OCI-LY1 (cell line): ENCODE data around the gene AMHR2.
"Not testable (repeated sequence)": the region's sequence is repeated elsewhere in the genome, so short reads cannot be mapped to it uniquely, and the experiment has no call there.

Experiments used
- H2AFZ ChIP-seq: fragments of 200-600 bp; sonication (generic), shearing (Covaris generic); 2 replicates; pipeline ENCODE4 v1.6.0; 2014; ENCODE audit warnings: antibody characterized with exemption, mild to moderate bottlenecking, low read length
- H3F3A ChIP-seq: fragments of 200-600 bp; sonication (generic), shearing (Covaris generic); 2 replicates; pipeline ENCODE4 v1.6.0; 2014; ENCODE audit warnings: mild to moderate bottlenecking, antibody characterized with exemption, low read length, moderate library complexity; ENCODE audit not compliant: insufficient read depth
- H3K27ac ChIP-seq: fragments of 200-600 bp; sonication (generic); 2 replicates; pipeline ENCODE4 v1.5.1; 2014; ENCODE audit warnings: low read length, mixed run types, mild to moderate bottlenecking, low read depth; ENCODE audit not compliant: poor library complexity, severe bottlenecking
- H3K27me3 ChIP-seq: fragments of 200-600 bp; sonication (generic); 2 replicates; pipeline ENCODE4 v1.6.0; 2014; ENCODE audit warnings: antibody characterized with exemption, mild to moderate bottlenecking, low read length, moderate library complexity; ENCODE audit not compliant: insufficient read depth
- H3K36me3 ChIP-seq: fragments of 200-600 bp; sonication (generic); 2 replicates; pipeline ENCODE4 v1.6.1; 2014; ENCODE audit warnings: mild to moderate bottlenecking, antibody characterized with exemption, low read length, moderate library complexity, mixed read lengths; ENCODE audit not compliant: insufficient read depth
- H3K4me1 ChIP-seq: fragments of 200-600 bp; sonication (generic); 2 replicates; pipeline ENCODE4 v1.5.1; 2014; ENCODE audit warnings: mild to moderate bottlenecking, low read length, moderate library complexity; ENCODE audit not compliant: insufficient read depth, severe bottlenecking
- H3K4me2 ChIP-seq: fragments of 200-600 bp; sonication (generic), shearing (Covaris generic); 2 replicates; pipeline ENCODE4 v1.6.1; 2014; ENCODE audit warnings: low read length
- H3K4me3 ChIP-seq: fragments of 200-600 bp; sonication (generic); 2 replicates; pipeline ENCODE4 v1.5.1; 2014; ENCODE audit warnings: low read length, low read depth, mild to moderate bottlenecking, mixed read lengths; ENCODE audit not compliant: poor library complexity, severe bottlenecking
- H3K79me2 ChIP-seq: fragments of 200-600 bp; shearing (Covaris generic); 2 replicates; pipeline ENCODE4 v1.6.1; 2016; ENCODE audit warnings: mixed run types, low read length, mixed read lengths; ENCODE audit not compliant: insufficient read depth
- H3K9ac ChIP-seq: fragments of 200-600 bp; sonication (generic), shearing (Covaris generic); 2 replicates; pipeline ENCODE4 v1.6.1; 2014; ENCODE audit warnings: mild to moderate bottlenecking, low read length, mixed read lengths
- H3K9me2 ChIP-seq: fragments of 200-600 bp; sonication (generic), shearing (Covaris generic); 2 replicates; pipeline ENCODE4 v1.6.1; 2014; ENCODE audit warnings: low read depth, mild to moderate bottlenecking, low read length, mixed read lengths
- H3K9me3 ChIP-seq: fragments of 200-600 bp; shearing (Covaris generic); 2 replicates; pipeline ENCODE4 v1.6.1; 2014; ENCODE audit warnings: low read length, mixed read lengths
- H4K20me1 ChIP-seq: fragments of 200-600 bp; sonication (generic), shearing (Covaris generic); 2 replicates; pipeline ENCODE4 v1.6.0; 2016; ENCODE audit warnings: mild to moderate bottlenecking, low read length; ENCODE audit not compliant: insufficient read depth
- CTCF ChIP-seq: fragments of 200-600 bp; sonication (generic), shearing (Covaris generic); IDR thresholded peaks from 2 replicates; pipeline ENCODE4 v1.5.1; 2017; ENCODE audit warnings: mild to moderate bottlenecking, antibody characterized with exemption, low read length, moderate library complexity, mixed read lengths
- EZH2 ChIP-seq: fragments of 200-600 bp; sonication (generic), shearing (Covaris generic); IDR thresholded peaks from 2 replicates; pipeline ENCODE4 v1.8.0; 2017; ENCODE audit warnings: borderline replicate concordance, mixed run types, mild to moderate bottlenecking, antibody characterized with exemption, low read length, moderate library complexity, mixed read lengths

Gene AMHR2

GRCh38 chr12:53399896-53400295 is 23.8 kb upstream of the AMHR2 start:
- Histone ChIP-seq H3K27ac (no peak overlapping the region), H3K9me2 (no peaks in the 10 kb centered on the region), H3K4me1 (peaks cover 4% of the 10 kb centered on the region), H4K20me1 (no peaks in the 10 kb centered on the region), H3K36me3 (peaks cover 14% of the 10 kb centered on the region), H2AFZ (no peak overlapping the region), H3F3A (no peaks in the 10 kb centered on the region), H3K27me3 (no peaks in the 10 kb centered on the region), H3K9ac (no peak overlapping the region), H3K4me3 (no peak overlapping the region), H3K79me2 (peaks cover 29% of the 10 kb centered on the region), H3K4me2 (no peak overlapping the region), H3K9me3 (no peaks in the 10 kb centered on the region)
- no peak for TF ChIP-seq EZH2
- TF ChIP-seq CTCF: no peak

DNA sequence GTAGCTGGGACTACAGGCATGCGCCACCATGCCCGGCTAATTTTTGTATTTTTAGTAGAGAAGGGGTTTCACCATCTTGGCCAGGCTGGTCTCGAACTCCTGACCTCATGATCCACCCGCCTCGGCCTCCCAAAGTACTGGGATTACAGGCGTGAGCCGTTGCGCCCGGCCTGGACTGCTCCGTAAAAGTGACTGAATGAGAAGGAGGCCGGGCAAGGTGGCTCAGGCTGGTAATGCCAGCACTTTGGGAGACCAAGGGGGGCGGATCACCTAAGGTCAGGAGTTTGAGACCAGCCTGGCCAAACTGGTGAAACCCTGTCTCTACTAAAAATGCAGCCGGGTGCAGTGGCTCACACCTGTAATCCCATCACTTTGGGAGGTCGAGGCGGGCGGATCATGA is 21.3 kb upstream of the AMHR2 start:
- not testable (repeated sequence) for H3K9me3 ChIP-seq, H3K9ac ChIP-seq, H3K4me2 ChIP-seq, H3K27ac ChIP-seq, H3K4me1 ChIP-seq, H4K20me1 ChIP-seq, H3K4me3 ChIP-seq, H3K9me2 ChIP-seq, H3F3A ChIP-seq, H2AFZ ChIP-seq, H3K27me3 ChIP-seq
- H3K79me2 ChIP-seq: peaks cover 22% of the 10 kb centered on the region
- peaks cover 27% of the 10 kb centered on the region for H3K36me3 ChIP-seq

- Histone ChIP-seq H4K20me1 (no peaks in the 10 kb centered on the region), H3K79me2 (peaks cover 18% of the 10 kb centered on the region), H3K9ac (no peak overlapping the region), H3K4me2 (no peak overlapping the region), H3K36me3 (peaks cover 28% of the 10 kb centered on the region), H3K9me3 (no peaks in the 10 kb centered on the region), H3K27me3 (no peaks in the 10 kb centered on the region), H2AFZ (no peak overlapping the region), H3K9me2 (no peaks in the 10 kb centered on the region), H3K27ac (no peak overlapping the region), H3K4me1 (no peaks in the 10 kb centered on the region), H3K4me3 (no peak overlapping the region), H3F3A (no peaks in the 10 kb centered on the region)
- TF ChIP-seq CTCF (no peak), EZH2 (no peak)
Observed at GRCh38 chr12:53402871-53403270, 20.8 kb upstream of the AMHR2 start.

DNA sequence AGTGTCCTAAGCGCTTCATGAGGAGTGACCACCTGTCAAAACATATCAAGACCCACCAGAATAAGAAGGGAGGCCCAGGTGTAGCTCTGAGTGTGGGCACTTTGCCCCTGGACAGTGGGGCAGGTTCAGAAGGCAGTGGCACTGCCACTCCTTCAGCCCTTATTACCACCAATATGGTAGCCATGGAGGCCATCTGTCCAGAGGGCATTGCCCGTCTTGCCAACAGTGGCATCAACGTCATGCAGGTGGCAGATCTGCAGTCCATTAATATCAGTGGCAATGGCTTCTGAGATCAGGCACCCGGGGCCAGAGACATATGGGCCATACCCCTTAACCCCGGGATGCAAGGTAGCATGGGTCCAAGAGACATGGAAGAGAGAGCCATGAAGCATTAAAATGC is 12.7 kb upstream of the AMHR2 start:
- H3K9me2 ChIP-seq: no peaks in the 10 kb centered on the region
- no peaks in the 10 kb centered on the region for H4K20me1 ChIP-seq
- no peaks in the 10 kb centered on the region for H3K27me3 ChIP-seq
- no peaks in the 10 kb centered on the region for H3K9me3 ChIP-seq
- H3K9ac ChIP-seq: no peak overlapping the region
- H3F3A ChIP-seq: no peaks in the 10 kb centered on the region
- peaks cover 69% of the 10 kb centered on the region for H3K36me3 ChIP-seq
- H3K4me3 ChIP-seq: no peak overlapping the region
- H2AFZ ChIP-seq: no peak overlapping the region
- TF ChIP-seq CTCF (no peak), EZH2 (no peak)
- H3K4me1 ChIP-seq: peaks cover 5% of the 10 kb centered on the region
- no peak overlapping the region for H3K4me2 ChIP-seq
- H3K27ac ChIP-seq: no peak overlapping the region
- no peaks in the 10 kb centered on the region for H3K79me2 ChIP-seq
